Subcutaneous abdominal adipose tissue (tissue), 5 donors: Measurements from ENCODE around the gene CBX3.
"Not testable (repeated sequence)": the region's sequence is repeated elsewhere in the genome, so short reads cannot be mapped to it uniquely, and the experiment has no call there.

Experiments used
- H3K27ac ChIP-seq: one replicate; pipeline ENCODE4 v1.7.0; 2013; ENCODE audit warnings: low read depth, mild to moderate bottlenecking, inconsistent platforms, low read length, moderate library complexity
- H3K27me3 ChIP-seq, 5 donors: one replicate each; pipeline ENCODE4 v1.7.0; 2013; ENCODE audit warnings: low read length in 5 of 5, inconsistent platforms in 1 of 5; ENCODE audit not compliant: control insufficient read depth in 5 of 5, insufficient read depth in 4 of 5
- H3K36me3 ChIP-seq, 5 donors: one replicate each; pipeline ENCODE4 v1.7.0; 2013; ENCODE audit warnings: low read length in 5 of 5; ENCODE audit not compliant: control insufficient read depth in 5 of 5, insufficient read depth in 5 of 5
- H3K4me1 ChIP-seq, 5 donors: one replicate each; pipeline ENCODE4 v1.7.0; 2013; ENCODE audit warnings: low read length in 5 of 5, mild to moderate bottlenecking in 3 of 5, moderate library complexity in 1 of 5; ENCODE audit not compliant: control insufficient read depth in 5 of 5, insufficient read depth in 5 of 5
- H3K4me3 ChIP-seq, 5 donors: one replicate each; pipeline ENCODE4 v1.7.0; 2013; ENCODE audit warnings: low read length in 5 of 5, low read depth in 1 of 5
- H3K9ac ChIP-seq, 5 donors: one replicate each; pipeline ENCODE4 v1.7.0; 2013; ENCODE audit warnings: low read length in 5 of 5, mild to moderate bottlenecking in 4 of 5, moderate library complexity in 3 of 5
- H3K9me3 ChIP-seq, 5 donors: one replicate each; pipeline ENCODE4 v1.7.0; 2013; ENCODE audit warnings: low read length in 5 of 5; ENCODE audit not compliant: control insufficient read depth in 5 of 5
- donor health status: healthy.
- donor health status: healthy.
- donor health status: healthy.
- donor health status: healthy.
- donor health status: healthy.

Gene CBX3

GRCh38 chr7:26157520-26158105 is 43.9 kb upstream of the CBX3 start:
- Histone ChIP-seq H3K27ac (no peak overlapping the region), H3K27me3 (peaks cover 0 to 8% (median 4%) of the 10 kb centered on the region in 5 donors), H3K36me3 (no peaks in the 10 kb centered on the region), H3K4me3 (no peak overlapping the region), H3K9ac (no peak overlapping the region), H3K9me3 (no peaks in the 10 kb centered on the region), H3K4me1 (peaks cover 0 to 39% (median 15%) of the 10 kb centered on the region in 5 donors)

GRCh38 chr7:26159243-26159642 is 42.3 kb upstream of the CBX3 start:
- Histone ChIP-seq H3K4me3 (no peak overlapping the region), H3K27me3 (no peaks in the 10 kb centered on the region), H3K4me1 (peaks cover 0 to 24% (median 7%) of the 10 kb centered on the region in 5 donors), H3K27ac (no peak overlapping the region), H3K9me3 (no peaks in the 10 kb centered on the region), H3K36me3 (no peaks in the 10 kb centered on the region), H3K9ac (no peak overlapping the region)

- Histone ChIP-seq H3K9ac (no peak overlapping the region), H3K36me3 (no peaks in the 10 kb centered on the region), H3K27ac (no peak overlapping the region), H3K27me3 (no peaks in the 10 kb centered on the region), H3K9me3 (no peaks in the 10 kb centered on the region), H3K4me1 (peaks cover 0 to 7% (median 6%) of the 10 kb centered on the region in 5 donors), H3K4me3 (no peak overlapping the region)
Measured at GRCh38 chr7:26160896-26161295, 40.6 kb upstream of the CBX3 start.

- H3K9me3 ChIP-seq, result no peaks in the 10 kb centered on the region
- H3K27ac ChIP-seq, result no peak overlapping the region
- H3K4me3 ChIP-seq, result no peak overlapping the region
- H3K4me1 ChIP-seq, result no peaks in the 10 kb centered on the region
- peaks cover 0 to 5% (median 0%) of the 10 kb centered on the region in 5 donors for H3K27me3 ChIP-seq
- no peaks in the 10 kb centered on the region for H3K36me3 ChIP-seq
- H3K9ac ChIP-seq, result no peak overlapping the region
Measured at GRCh38 chr7:26162431-26162830, 39.1 kb upstream of the CBX3 start.

GRCh38 chr7:26163804-26164203 is 37.7 kb upstream of the CBX3 start:
- not testable (repeated sequence) for H3K9me3 ChIP-seq, H3K4me3 ChIP-seq, H3K27ac ChIP-seq, H3K36me3 ChIP-seq, H3K4me1 ChIP-seq, H3K27me3 ChIP-seq, H3K9ac ChIP-seq

- peaks cover 0 to 5% (median 2%) of the 10 kb centered on the region in 5 donors for H3K27me3 ChIP-seq
- no peak overlapping the region for H3K4me3 ChIP-seq
- H3K36me3 ChIP-seq, result no peaks in the 10 kb centered on the region
- H3K4me1 ChIP-seq, result no peaks in the 10 kb centered on the region
- H3K27ac ChIP-seq, result no peak overlapping the region
- H3K9ac ChIP-seq, result no peak overlapping the region
- H3K9me3 ChIP-seq, result no peaks in the 10 kb centered on the region
Measured at GRCh38 chr7:26165950-26166683, 35.4 kb upstream of the CBX3 start.

GRCh38 chr7:26166684-26167266 is 34.8 kb upstream of the CBX3 start:
- H3K27ac ChIP-seq, result no peak overlapping the region
- no peak overlapping the region for H3K9ac ChIP-seq
- H3K36me3 ChIP-seq, result no peaks in the 10 kb centered on the region
- no peak overlapping the region for H3K4me3 ChIP-seq
- peaks cover 0 to 3% (median 0%) of the 10 kb centered on the region in 5 donors for H3K9me3 ChIP-seq
- H3K27me3 ChIP-seq, result peaks cover 0 to 5% (median 2%) of the 10 kb centered on the region in 5 donors
- no peaks in the 10 kb centered on the region for H3K4me1 ChIP-seq

GRCh38 chr7:26167303-26167934 is 34.1 kb upstream of the CBX3 start:
- no peaks in the 10 kb centered on the region for H3K36me3 ChIP-seq
- H3K27me3 ChIP-seq, result peaks cover 0 to 5% (median 2%) of the 10 kb centered on the region in 5 donors
- H3K27ac ChIP-seq, result no peak overlapping the region
- peaks cover 0 to 5% (median 0%) of the 10 kb centered on the region in 5 donors for H3K9me3 ChIP-seq
- no peak overlapping the region for H3K9ac ChIP-seq
- H3K4me1 ChIP-seq, result no peaks in the 10 kb centered on the region
- H3K4me3 ChIP-seq, result no peak overlapping the region

GRCh38 chr7:26168458-26169023 is 33.0 kb upstream of the CBX3 start:
- H3K27me3 ChIP-seq, result peaks cover 0 to 5% (median 2%) of the 10 kb centered on the region in 5 donors

More at GRCh38 chr7:26168458-26169023, 33.0 kb upstream of the CBX3 start:
- Histone ChIP-seq H3K36me3 (no peaks in the 10 kb centered on the region), H3K9ac (no peak overlapping the region), H3K4me1 (no peaks in the 10 kb centered on the region), H3K4me3 (no peak overlapping the region), H3K27ac (no peak overlapping the region), H3K9me3 (peaks cover 0 to 5% (median 0%) of the 10 kb centered on the region in 5 donors)
